Left kidney (tissue), 8 donors: ENCODE measurements around the gene RNF111. TPM values are rescaled to one million over a fixed set of nuclear protein-coding genes. Genes with fewer than 3 reads are reported as not detected.

Source experiments
- DNase-seq: peaks from one replicate; pipeline ENCODE4 v3.0.0-alpha.2; 2013
- long read RNA-seq, 8 donors: transcript quantifications; one replicate each; lab custom pipeline, GENCODE V29; 2026
- polyA plus RNA-seq: library from polyadenylated mRNA; unstranded; fragments of 120-200 nt; gene quantifications from one replicate; pipeline ENCODE4 v1.2.1, GENCODE V29; 2013; ENCODE audit not compliant: insufficient read length

The RNF111 gene
- 42.1 TPM for polyA plus RNA-seq
- long read RNA-seq, donor 1, full-length matches to known transcripts: 2 of 2 reads
- long read RNA-seq, donor 1, partial matches to known transcripts: 0 of 2 reads
- long read RNA-seq, donor 1, other reads (novel, unspliced or antisense): 0 of 2 reads
- long read RNA-seq, donor 2, partial matches to known transcripts: 193 of 194 reads
- long read RNA-seq, donor 2, other reads (novel, unspliced or antisense): 0 of 194 reads
- long read RNA-seq, donor 3, partial matches to known transcripts: 6 of 6 reads
- long read RNA-seq, donor 3, other reads (novel, unspliced or antisense): 0 of 6 reads
- long read RNA-seq, donor 4: 0 reads
- long read RNA-seq, donor 5, partial matches to known transcripts: 105 of 111 reads
- long read RNA-seq, donor 5, other reads (novel, unspliced or antisense): 6 of 111 reads
- long read RNA-seq, donor 6, full-length matches to known transcripts: 3 of 176 reads
- long read RNA-seq, donor 6, partial matches to known transcripts: 173 of 176 reads
- long read RNA-seq, donor 6, other reads (novel, unspliced or antisense): 0 of 176 reads
- long read RNA-seq, donor 7, partial matches to known transcripts: 10 of 10 reads
- long read RNA-seq, donor 7, other reads (novel, unspliced or antisense): 0 of 10 reads
- long read RNA-seq, donor 8, full-length matches to known transcripts: 2 of 2 reads
- long read RNA-seq, donor 8, partial matches to known transcripts: 0 of 2 reads
- long read RNA-seq, donor 8, other reads (novel, unspliced or antisense): 0 of 2 reads

DNA sequence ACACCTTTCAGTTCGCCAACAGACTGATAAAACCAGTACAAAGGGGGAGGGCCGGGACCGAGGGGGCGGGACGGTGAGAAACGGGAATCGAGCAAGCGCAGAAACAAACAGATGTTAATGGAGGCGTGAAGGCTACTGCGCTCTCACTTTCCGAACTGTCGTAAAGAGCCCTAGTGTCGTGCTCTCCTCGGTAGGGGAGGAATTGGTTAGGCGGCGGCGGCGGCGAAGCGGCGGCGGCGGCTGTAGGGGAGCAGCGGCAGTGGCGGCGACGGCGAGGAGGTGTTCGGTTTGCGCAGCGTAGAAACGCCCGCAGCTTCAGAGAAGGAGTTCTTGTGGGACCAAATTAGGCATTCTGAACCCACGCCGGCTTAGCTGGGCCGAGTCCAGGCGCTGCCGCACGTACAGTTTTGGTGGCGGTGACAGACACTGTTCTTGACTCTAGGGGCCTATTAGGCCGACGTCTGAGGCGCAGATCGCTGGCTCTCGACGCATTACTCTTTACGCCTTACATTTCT is at the start of gene RNF111:
Gene RNF111, plus strand, starts transcription at position 173 of the 515 bp plus-strand sequence. CDS start 43,160 bp downstream, outside the sequence.
- peak; percentile 95 for DNase-seq

DNA sequence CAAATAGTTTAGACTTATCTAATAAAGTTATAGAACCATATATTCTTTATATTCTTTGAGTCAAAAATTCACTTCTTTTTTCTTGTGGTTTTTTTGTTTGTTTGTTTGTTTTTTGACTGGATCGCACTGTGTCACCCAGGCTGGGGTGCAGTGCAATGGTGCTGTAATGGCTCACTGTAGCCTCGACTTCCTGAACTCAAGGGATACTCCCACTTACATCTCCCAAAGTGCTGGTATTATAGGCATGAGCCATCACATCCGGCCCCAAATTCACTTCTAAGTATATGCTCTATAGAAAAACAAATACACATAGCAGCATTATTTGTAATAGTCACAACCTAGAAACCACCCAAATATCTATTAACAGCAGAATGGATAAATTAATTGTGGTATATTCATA is 40.3 kb upstream of the RNF111 start:
- no peak for DNase-seq

DNA sequence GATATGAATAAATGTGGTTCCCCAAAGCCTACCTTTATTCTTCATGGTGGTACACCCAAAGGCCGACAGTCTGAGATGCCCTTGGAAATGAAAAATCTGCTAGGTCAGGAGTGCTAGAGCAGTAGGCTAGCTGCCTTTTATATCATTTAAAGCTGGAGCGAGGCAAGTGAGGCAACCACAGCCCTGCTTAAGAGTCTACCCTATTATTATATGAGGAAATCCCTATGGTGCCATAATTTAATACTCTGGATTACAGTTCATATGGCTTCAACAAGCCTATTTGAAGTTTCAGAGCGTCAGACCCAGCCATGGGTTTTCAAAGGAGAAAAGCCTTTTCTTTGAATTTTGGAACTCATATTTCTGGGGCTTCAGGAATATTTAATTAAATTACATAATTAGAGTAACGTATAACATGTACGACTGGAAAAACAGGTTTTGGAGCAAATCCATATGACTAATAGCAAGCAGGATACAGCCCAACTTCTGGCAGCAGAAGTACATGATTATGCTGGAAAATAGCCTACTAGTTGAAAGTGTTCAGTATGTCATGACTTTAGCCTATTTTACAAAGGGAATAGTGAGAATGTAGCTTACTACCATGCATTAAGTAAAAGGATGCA is 36.0 kb upstream of the RNF111 start:
- DNase-seq: peak; percentile 22

DNA sequence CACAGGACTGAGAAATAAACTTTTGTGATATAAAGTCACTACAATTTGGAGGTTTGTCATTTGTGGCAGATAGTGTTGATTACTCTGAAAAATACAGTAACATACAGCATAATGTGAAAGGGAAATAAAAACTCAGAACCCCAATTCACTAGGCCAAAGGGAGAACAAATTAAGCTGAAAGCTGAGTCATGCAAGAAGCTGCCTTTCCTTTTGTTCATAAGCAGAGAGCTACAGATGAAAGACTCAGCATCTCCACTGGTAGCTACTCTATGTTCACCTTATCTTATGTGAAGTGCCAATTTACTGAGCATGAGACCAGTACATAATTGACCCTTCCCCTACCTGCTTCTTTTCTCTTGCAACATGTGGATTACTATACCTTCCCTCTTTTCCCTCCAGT is 34.7 kb upstream of the RNF111 start:
- no peak for DNase-seq

DNA sequence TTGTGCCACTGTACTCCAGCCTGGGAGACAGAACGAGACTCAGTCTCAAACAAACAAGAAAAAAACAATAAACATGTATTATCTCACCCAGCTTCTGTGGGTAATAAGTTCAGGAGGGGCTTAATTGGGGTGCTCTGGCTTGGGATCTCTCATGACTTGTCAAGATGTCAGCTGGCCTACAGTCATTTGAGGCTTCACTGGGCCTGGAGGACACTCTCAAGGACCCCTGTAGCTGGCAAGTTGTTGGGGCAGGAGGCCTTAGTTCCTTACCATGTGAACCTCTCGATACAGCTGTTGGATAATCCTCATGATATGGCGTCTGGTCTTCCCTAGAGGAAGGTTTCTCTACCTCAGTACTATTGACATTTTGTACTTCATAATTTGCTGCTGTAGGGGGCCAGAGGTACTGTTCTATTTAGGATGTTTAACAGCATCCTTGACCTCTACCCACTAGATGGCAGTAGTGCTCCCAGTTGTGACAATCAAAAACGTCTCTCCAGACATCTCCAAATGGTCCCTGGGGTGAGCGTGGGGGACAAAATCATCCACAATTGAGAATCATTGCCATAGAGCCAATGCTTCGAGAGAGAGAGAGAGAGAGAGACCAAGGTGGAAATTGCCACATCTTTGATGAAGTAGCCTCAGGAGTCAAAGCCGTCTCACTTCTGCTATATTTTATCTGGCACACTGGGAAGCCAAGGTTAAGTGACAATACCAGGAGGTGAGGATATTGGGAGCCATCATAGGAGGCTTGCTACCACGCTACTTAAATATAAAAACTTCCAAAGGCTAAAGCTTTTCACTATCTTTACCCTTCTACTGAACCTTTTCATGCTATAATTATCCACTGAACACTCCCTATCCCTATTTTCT is 30.1 kb upstream of the RNF111 start:
- peak; percentile 46 for DNase-seq

DNA sequence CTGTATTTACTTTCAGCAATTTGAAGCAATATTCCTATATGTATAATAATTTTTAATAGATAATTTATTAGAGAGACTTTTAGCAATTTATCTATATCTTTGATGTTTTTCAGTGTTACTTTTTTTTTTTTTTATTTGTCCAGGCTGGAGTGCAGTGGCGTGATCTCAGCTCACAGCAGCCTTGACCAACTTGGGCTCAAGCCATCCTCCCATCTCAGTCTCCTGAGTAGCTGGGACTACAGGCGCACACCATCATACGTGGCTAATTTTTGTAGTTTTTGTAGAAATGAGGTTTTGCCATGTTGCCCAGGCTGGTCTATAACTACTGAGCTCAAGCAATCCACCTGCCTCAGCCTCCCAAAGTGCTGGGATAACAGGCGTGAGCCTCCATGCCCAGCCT is 28.7 kb upstream of the RNF111 start:
- DNase-seq: no peak

DNA sequence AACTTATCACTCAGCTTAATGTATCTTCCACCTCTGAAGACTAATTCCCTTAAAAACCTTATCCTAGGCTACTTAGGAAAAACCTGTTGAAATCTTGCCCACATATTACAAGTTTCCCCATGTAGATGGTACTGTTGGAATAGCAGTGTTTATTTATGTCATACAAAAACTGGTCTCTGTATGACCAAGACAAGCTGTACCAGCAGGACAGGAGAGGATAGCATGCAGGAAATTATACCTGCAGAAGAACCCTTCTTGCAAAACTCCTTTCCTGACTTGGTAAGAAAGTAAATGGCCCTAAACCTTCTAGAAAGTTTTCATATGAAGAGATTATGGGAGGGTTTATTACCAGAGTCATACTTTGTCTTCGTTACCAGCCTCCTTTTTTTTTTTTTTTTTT is 25.3 kb upstream of the RNF111 start:
- DNase-seq: no peak

DNA sequence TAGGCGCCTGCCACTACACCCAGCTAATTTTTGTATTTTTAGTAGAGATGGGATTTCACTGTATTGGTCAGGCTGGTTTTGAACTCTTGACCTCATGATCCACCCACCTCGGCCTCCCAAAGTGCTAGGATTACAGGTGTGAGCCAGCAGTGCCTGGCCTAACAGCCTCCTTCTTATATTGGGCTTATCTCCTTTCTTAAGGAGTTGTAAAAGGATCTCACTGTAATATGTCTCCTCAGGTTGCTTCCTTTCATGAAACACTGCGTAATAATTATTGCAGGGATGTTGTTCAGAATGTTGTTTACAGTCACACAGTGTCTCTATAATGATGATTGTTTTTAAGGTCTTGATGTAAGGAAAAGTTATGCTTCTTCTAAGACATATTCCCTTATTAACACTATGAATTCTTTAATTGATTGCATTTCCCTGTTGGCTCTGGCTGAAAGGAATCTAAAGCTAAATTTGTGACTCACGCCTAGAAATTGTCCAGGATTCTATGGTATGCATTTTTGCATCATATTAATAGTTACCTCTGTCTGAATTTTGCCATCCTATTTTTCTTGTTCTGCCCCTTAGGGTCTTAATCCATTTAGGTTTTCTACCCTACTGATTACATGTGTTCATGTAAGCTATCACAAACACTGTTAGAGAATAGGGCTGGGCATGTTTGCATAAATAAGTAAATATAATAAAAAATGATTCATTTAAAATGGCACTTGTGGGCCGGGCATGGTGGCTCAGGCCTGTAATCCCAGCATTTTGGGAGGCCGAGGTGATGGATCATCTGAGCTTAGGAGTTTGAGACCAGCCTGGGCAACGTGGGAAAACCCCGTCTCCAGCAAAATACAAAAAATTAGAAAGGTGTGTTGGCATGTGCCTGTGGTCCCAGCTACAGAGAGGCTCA is 24.5 kb upstream of the RNF111 start:
- DNase-seq: no peak

DNA sequence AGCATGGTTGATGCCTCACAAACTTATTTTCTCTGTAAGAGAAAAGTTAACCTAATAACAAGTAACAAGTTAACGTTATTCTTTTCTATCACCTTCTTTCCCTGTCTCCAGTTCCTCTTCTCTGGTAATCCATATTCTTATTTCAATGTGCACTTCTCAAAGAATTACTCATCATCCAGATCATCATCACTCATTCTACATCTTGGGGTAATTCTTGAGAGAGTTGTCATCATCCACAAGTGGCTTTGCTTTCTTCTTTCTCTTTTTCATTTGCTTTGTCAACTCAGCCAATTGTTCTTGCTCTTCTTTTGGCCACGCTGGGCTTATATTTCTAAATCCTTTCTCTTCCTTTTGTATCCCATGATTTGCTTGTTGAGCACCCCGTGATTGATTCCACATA is 20.8 kb upstream of the RNF111 start:
- DNase-seq: no peak

DNA sequence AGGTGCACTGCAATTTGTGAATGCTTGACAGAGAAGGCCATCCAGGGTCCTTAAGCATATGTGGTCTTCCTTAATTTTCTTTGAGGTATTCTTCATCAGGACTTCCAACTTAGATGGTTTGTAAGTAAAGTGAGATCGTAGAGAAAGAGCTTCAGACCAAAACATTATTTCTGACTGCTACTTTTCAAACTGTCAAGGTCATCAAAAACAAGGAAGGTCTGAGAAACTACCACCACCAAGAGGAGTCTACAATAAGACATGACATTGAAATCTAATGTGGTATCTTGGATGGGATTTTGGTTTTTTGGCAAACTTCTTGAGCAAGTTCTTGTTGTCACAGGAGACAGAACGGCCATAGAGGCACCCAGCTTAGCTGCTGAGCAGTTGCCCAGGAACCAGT is 20.0 kb upstream of the RNF111 start:
- no peak for DNase-seq

DNA sequence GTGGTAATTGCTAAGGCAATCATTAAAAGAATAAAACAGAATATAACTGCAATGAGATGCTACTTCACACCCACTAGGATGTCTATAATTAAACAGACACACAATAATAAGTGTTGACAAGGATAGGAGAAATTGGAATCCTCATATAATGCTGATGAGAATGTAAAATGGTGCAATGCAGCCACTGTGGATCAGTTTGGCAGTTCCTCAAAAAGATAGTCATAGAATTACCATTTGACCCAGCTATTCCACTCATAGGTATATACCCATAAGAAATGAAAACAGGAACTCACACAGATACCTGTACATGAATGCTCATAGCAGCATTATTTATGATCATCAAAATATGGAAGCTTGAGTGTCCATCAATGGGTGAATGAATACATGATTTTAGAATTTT is 9.6 kb upstream of the RNF111 start:
- DNase-seq: no peak

DNA sequence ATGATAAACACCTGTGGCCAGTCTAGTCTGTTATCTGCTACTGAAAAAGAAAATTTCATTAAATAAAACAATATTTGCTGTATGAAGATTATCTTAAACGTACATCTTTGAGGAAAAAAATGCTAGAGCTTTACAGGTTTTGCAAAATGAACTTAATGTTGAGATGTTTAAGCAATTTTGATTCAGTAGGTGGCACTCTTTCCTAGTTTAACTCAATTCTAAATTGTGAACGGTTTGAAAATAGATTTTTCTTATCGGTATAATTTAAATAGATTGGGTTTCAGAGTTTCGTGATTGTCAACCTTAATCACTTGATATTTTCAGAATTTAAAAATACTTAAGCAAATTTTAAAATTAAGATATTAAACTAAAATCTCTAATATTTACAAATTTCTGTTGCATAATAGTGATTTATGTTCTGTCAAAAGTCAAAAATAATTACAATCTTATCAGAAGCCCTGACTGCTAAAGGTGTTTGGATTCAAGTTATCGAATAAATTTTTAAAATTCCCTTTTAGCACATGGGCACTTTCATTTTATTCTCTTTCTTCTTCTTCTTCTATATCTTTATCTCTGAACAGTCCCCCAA is 7.0 kb upstream of the RNF111 start:
- DNase-seq: peak; percentile 26

DNA sequence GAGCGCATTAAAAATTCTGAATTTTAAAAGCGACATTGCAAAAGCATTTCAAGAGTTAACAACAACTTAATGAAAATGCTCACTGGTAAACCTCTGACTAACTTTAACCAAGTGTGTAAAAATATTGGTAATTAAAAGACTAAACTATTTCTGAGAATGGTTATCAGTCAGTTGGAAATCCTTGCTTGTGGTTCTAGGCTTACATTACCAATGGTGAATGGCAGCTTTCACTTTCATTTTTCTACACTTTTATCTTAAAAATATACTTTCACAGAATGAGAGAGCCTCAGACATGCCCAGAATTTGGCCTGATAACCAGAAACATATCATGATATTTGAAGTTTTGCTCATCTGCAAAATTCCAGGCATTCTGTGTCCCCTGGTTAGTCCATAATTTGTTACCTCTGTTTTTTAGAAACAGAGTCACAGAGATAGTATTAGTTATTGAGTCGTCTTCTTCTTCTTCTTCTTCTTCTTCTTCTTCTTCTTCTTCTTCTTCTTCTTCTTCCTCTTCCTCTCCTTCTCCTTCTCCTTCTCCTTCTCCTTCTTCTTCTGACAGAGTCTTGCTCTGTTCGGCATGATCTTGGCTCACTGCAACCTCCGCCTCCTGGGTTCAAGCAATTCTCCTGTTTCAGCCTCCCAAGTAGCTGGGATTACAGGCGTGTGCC is 5.5 kb upstream of the RNF111 start:
- DNase-seq: no peak

DNA sequence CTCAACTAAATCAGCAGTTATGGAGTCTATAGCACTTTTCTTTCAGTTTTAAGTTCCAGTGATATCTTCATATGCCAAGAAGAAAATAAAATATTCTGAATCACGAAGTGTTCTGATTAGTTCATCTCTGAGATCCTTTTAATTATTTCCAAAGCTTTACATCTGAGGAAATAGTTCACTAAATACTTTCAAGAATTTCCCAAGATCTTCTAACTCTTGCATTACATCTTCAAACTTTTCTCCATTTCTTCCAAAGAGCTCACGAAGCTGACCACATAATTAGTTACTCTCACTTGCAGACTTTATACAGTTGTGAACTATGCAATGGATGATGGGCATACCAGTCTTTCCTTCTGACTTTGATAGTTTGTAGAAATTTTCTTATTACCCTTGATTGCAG is 4.2 kb upstream of the RNF111 start:
- no peak for DNase-seq

DNA sequence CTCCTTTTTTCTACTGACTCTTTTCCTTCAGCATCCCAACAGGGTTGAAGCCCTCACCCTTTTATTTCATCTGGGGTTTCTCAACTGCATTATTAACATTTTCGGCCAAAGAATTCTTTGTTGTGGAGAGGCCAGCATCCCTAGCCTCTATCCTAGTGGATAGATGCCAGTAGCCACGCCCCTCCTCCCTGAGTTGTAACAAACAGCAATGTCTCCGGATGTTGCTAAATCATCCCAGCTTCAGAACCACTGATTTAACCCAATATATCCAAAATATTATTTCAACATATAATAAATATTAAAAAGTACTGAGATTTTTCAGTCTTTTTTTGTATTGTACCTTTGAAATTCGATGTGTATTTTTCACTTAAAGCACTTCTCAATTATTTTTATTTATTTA is 2.0 kb upstream of the RNF111 start:
- no peak for DNase-seq

DNA sequence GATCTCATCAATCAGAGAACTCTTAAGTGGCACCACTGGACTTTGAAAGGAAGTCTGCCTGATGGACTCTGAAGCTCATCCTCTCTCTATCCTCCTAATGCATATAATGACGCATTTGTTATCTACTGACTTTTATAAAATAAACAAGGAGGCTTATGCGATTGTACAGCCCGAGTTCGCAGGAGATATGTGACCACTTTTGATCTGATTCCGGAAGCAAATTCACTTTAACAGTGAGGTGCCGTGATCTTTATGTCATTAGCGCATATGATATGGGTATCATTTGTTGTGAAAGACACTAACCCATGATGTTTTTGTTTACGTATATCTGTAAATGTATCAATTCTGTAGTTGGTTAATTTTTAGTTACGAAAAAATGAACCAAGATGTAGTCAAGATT is 427 bp upstream of the RNF111 start:
- peak; percentile 15 for DNase-seq

DNA sequence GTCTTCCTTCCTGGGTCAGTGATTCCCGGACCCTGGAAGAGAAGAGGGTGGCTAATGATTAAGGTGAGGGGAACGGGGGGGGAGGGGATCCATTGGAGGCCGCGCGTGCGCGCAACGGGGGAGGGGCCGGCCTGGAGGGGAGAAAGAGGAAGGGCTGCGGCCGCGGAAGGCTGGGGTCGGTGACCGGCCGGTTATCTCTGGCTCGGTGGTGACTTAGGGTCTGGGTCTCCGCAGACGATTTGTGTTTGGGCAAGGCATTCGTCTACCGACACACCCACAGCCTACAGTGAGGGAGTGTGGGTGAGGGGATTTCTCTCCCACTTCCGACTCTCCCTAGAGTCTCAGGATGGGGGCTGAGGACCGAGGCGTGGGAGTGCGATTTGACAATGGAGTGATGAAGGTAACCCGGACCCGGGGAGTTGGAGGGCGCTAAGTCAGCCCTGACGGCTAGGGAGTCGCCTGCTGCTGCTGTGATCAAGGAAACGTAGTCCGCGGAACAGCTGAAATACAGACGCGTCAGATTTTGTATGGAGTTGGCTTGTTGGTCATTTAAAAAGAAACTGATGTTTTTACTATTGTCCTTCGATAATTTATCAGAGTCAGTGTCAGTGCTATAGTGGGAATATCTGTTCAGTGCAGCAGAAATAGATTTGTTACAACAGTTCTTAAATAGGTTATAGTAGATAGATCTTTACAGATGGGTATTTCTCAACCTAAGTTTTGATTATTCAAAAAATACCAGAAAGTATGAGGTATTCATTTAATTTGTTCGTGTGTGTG is 733 bp downstream of the RNF111 start:
- DNase-seq: peak; percentile 81

DNA sequence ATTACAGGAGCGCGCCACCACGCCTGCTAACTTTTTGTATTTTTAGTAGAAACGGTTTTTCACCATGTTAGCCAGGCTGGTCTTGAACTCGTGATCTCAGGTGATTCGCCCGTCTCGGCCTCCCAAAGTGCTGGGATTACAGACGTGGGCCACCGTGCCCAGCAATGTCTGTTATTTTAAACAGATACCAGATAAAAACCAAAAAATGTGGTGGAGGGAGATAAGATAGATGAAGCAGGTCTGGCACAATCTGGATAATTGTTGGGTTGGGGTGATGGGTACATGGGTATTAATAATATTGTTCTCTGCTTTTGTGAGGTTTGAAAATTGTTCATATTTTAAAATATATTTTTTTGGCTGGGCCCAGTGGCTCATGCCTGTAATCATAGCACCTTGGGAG is 4.7 kb downstream of the RNF111 start:
- no peak for DNase-seq

DNA sequence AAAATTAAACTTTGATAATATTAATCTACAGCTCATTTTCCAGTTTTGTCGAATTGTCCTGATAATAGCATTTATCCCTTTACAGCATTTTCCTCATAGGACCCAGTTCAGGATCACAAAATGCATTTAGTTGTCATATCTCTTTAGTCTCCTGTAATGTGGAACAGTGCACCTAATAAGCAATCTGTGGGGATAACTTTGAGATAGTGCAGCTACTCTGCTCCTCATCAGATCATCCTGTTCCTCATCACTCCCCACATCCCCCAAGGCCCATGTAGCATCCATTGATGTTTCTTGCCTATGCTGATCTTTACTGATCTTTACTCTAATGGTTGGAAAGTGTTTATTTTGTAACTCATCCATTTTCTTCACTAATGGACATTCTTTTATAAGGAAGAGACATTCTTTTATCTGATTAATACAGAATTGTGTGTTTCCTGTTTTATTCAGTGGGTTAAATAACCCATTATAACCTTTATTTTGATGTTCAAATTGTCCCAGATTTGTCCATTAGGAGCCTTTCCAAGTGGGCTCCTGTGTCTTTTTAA is 7.5 kb downstream of the RNF111 start:
- DNase-seq: no peak
